Raji (cell line): ENCODE data around the gene STARD9.

ENCODE experiments used
- POLR2A ChIP-seq: IDR thresholded peaks from 2 replicates; pipeline ENCODE4 v1.6.1; 2011; ENCODE audit warnings: low read depth, low read length, control low read depth; ENCODE audit not compliant: insufficient read depth

Gene STARD9

GRCh38 chr15:42704492-42704926 is 129.1 kb downstream of the STARD9 start:
- TF ChIP-seq POLR2A = no peak

- TF ChIP-seq POLR2A = no peak
Measured at GRCh38 chr15:42705336-42705735, 129.9 kb downstream of the STARD9 start.

- no peak for TF ChIP-seq POLR2A
Measured at GRCh38 chr15:42707068-42707467, 131.7 kb downstream of the STARD9 start.

GRCh38 chr15:42707873-42708544 is 132.6 kb downstream of the STARD9 start:
- no peak for TF ChIP-seq POLR2A

- no peak for TF ChIP-seq POLR2A
Measured at GRCh38 chr15:42710662-42711061, 135.3 kb downstream of the STARD9 start.

- TF ChIP-seq POLR2A = no peak
Measured at GRCh38 chr15:42711746-42712145, 136.3 kb downstream of the STARD9 start.

- no peak for TF ChIP-seq POLR2A
Measured at GRCh38 chr15:42712584-42712983, 137.2 kb downstream of the STARD9 start.

- no peak for TF ChIP-seq POLR2A
Measured at GRCh38 chr15:42716125-42716524, 140.7 kb downstream of the STARD9 start.

- no peak for TF ChIP-seq POLR2A
Measured at GRCh38 chr15:42716626-42717025, 141.2 kb downstream of the STARD9 start.

GRCh38 chr15:42719043-42719442 is 143.6 kb downstream of the STARD9 start:
- no peak for TF ChIP-seq POLR2A

- TF ChIP-seq POLR2A = no peak
Measured at GRCh38 chr15:42720071-42720470, 144.7 kb downstream of the STARD9 start.

- TF ChIP-seq POLR2A = no peak
Measured at GRCh38 chr15:42721016-42721415, 145.6 kb downstream of the STARD9 start.

GRCh38 chr15:42721916-42722315 is 146.5 kb downstream of the STARD9 start:
- no peak for TF ChIP-seq POLR2A

- no peak for TF ChIP-seq POLR2A
Measured at GRCh38 chr15:42723068-42723467, 147.7 kb downstream of the STARD9 start.

- TF ChIP-seq POLR2A = no peak
Measured at GRCh38 chr15:42724276-42724675, 148.9 kb downstream of the STARD9 start.

- TF ChIP-seq POLR2A = no peak
Measured at GRCh38 chr15:42725331-42725903, 150.0 kb downstream of the STARD9 start.

GRCh38 chr15:42726114-42726513 is 150.7 kb downstream of the STARD9 start:
- TF ChIP-seq POLR2A = no peak
